Smooth muscle cell of the coronary artery (primary cell): ENCODE measurements around the gene AP4E1. TPM values are rescaled to one million over a fixed set of nuclear protein-coding genes. Genes with fewer than 3 reads are reported as not detected.

Experiments used
- total RNA-seq: library from RNA; depleted of rRNA; stranded (reverse); fragments of >200 nt; gene quantifications from 2 replicates; pipeline ENCODE4 v1.2.3, GENCODE V29; 2014; ENCODE audit warnings: low replicate concordance

The AP4E1 gene
- 7.0 and 12.3 TPM in 2 replicates for total RNA-seq

GRCh38 chr15:50908209-50909009 is at the start of gene AP4E1:
AP4E1 (plus strand) TSS chr15:50908683; CDS start chr15:50908779, 96 bp downstream.

Other genes starting within 250 kb of the AP4E1 start
- gene TRPM7, start 221.9 kb upstream of the AP4E1 start, total RNA-seq: 24.3 and 43.2 TPM in 2 replicates
- 61.1 and 95.1 TPM in 2 replicates for gene SPPL2A, start 143.0 kb upstream of the AP4E1 start, total RNA-seq
- gene TNFAIP8L3, start 186.2 kb downstream of the AP4E1 start, total RNA-seq: 10.2 and 16.5 TPM in 2 replicates